Measurements from ENCODE around the gene TMEM175.

The TMEM175 gene

GRCh38 chr4:948936-949300 lies 16.7 kb downstream of the TMEM175 start:
- DNase-seq: no peak

GRCh38 chr4:949656-950055 lies 17.4 kb downstream of the TMEM175 start:
- no peak for DNase-seq

- no peak for DNase-seq
Measured at GRCh38 chr4:950136-951020, 18.1 kb downstream of the TMEM175 start.

- DNase-seq: no peak
Measured at GRCh38 chr4:951186-951585, 18.9 kb downstream of the TMEM175 start.

- DNase-seq: no peak
Measured at GRCh38 chr4:951594-952468, 19.6 kb downstream of the TMEM175 start.

GRCh38 chr4:952881-953573 lies 20.8 kb downstream of the TMEM175 start:
- no peak for DNase-seq

GRCh38 chr4:953574-953915 lies 21.3 kb downstream of the TMEM175 start:
- DNase-seq: no peak

- DNase-seq: no peak
Measured at GRCh38 chr4:954211-955020, 22.2 kb downstream of the TMEM175 start.

GRCh38 chr4:955161-955921 lies 23.1 kb downstream of the TMEM175 start:
- no peak for DNase-seq

GRCh38 chr4:955931-956381 lies 23.7 kb downstream of the TMEM175 start:
- DNase-seq: no peak

- DNase-seq: no peak
Measured at GRCh38 chr4:956531-957230, 24.4 kb downstream of the TMEM175 start.

- no peak for DNase-seq
Measured at GRCh38 chr4:957231-957580, 24.9 kb downstream of the TMEM175 start.

- DNase-seq: no peak
Measured at GRCh38 chr4:957581-958313, 25.5 kb downstream of the TMEM175 start.

- no peak for DNase-seq
Measured at GRCh38 chr4:958314-958665, 26.0 kb downstream of the TMEM175 start.

- DNase-seq: no peak
Measured at GRCh38 chr4:958696-959337, 26.6 kb downstream of the TMEM175 start.

- DNase-seq: no peak
Measured at GRCh38 chr4:959338-960139, 27.3 kb downstream of the TMEM175 start.

GRCh38 chr4:960140-960635 lies 27.9 kb downstream of the TMEM175 start:
- DNase-seq: no peak

- no peak for DNase-seq
Measured at GRCh38 chr4:960636-961350, 28.5 kb downstream of the TMEM175 start.
